Mucosa of stomach (tissue), 1 donor: Measurements from ENCODE around the gene IFT52.

ENCODE experiments used
- H3K27me3 ChIP-seq: one replicate; pipeline ENCODE4 v1.7.0; 2013; ENCODE audit warnings: mild to moderate bottlenecking, low read length; ENCODE audit not compliant: control insufficient read depth, insufficient read depth
- H3K36me3 ChIP-seq: one replicate; pipeline ENCODE4 v1.7.0; 2013; ENCODE audit warnings: low read length; ENCODE audit not compliant: control insufficient read depth, insufficient read depth
- H3K4me1 ChIP-seq: one replicate; pipeline ENCODE4 v1.7.0; 2013; ENCODE audit warnings: mild to moderate bottlenecking, low read length; ENCODE audit not compliant: control insufficient read depth, insufficient read depth
- H3K4me3 ChIP-seq: one replicate; pipeline ENCODE4 v1.7.0; 2013; ENCODE audit warnings: low read length
- H3K9ac ChIP-seq: one replicate; pipeline ENCODE4 v1.7.0; 2013; ENCODE audit warnings: mild to moderate bottlenecking, low read length, moderate library complexity
- H3K9me3 ChIP-seq: one replicate; pipeline ENCODE4 v1.7.0; 2013; ENCODE audit warnings: mild to moderate bottlenecking, low read length, moderate library complexity; ENCODE audit not compliant: control insufficient read depth
- donor health status: Pancreatic carcinoma.

IFT52 gene

GRCh38 chr20:43558412-43559146 is 32.2 kb upstream of the IFT52 start, which contains the start of gene SGK2:
Gene SGK2 (plus strand): TSS chr20:43559027. CDS start chr20:43566496, 7,469 bp downstream.
- Histone ChIP-seq H3K4me3 (peak within 1 kb of the TSS; percentile 5), H3K4me1 (peaks cover 26% of the 10 kb centered on the region)

DNA sequence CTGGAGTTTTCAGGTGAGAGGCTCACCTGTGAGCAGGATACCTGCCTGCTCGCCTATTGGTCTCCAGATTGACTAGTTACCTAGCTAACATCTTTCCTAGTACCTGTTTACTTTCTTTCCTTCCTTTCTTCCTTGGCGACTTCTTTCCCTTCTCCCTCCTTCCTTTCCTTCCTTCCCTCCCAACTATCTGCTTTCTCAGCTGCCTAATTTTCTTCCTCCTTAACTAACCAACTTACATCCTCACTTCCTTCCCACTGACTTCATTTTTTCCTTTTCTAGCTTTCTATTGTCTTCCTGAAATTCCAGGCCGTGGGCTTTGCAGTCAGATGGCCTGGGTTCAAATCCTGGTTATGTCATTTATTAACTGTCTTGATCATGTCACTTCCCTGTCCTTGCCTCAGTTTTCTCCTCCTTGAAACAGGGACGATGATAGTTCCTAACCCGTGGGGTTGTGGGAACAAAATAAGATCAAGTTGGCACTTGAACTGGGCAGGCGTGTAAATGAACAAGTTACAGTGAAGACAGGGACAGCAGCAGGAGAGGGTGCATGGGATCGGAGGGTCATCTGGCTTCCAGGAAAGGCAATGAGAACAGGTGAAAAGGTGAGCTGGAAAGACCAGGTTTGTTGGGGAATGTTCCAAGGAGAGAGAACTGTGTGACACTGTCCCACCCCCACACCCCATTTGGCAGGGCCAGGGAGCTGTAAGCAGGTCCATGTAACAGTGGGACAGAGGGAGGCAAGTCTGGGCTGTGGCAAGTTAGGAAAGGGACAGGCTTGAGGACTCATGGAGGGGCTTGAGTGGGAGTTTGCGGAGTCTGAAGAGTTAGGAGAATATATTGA is 31.4 kb upstream of the IFT52 start:
- peaks cover 26% of the 10 kb centered on the region for H3K4me1 ChIP-seq
- no peaks in the 10 kb centered on the region for H3K27me3 ChIP-seq
- H3K9me3 ChIP-seq = no peaks in the 10 kb centered on the region
- H3K36me3 ChIP-seq = no peaks in the 10 kb centered on the region
- H3K4me3 ChIP-seq = peak overlapping the region; percentile 5
- peak overlapping the region; percentile 79 for H3K9ac ChIP-seq

More at GRCh38 chr20:43558412-43559146, 32.2 kb upstream of the IFT52 start, which contains the start of gene SGK2:
- Histone ChIP-seq H3K9me3 (no peaks in the 10 kb centered on the region), H3K36me3 (no peaks in the 10 kb centered on the region), H3K27me3 (no peaks in the 10 kb centered on the region), H3K9ac (peak within 1 kb of the TSS; percentile 79)

DNA sequence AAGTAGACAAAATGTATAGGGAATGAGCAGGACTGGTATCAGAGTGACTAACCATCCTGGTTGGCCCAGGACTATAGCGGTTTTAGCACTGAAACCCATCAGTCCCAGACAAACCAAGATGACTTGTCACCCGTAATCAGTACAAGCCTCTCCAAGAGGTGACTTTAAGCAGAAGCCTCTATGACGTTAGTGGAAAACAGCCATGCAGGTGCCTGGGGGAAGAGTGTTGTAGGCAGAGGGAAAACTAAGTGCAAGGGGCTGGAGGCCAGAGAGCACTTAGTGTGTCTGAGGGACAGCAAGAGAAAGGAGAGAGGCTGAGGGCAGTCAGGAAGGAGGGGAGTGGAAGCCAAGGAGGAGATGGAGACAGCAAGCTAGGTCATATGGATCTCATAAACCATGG is 29.8 kb upstream of the IFT52 start:
- H3K36me3 ChIP-seq = no peaks in the 10 kb centered on the region
- H3K4me1 ChIP-seq = peaks cover 26% of the 10 kb centered on the region
- H3K4me3 ChIP-seq = no peak overlapping the region
- no peak overlapping the region for H3K9ac ChIP-seq
- no peaks in the 10 kb centered on the region for H3K27me3 ChIP-seq
- no peaks in the 10 kb centered on the region for H3K9me3 ChIP-seq

GRCh38 chr20:43563429-43563828 is 27.3 kb upstream of the IFT52 start:
- H3K9me3 ChIP-seq = no peaks in the 10 kb centered on the region

DNA sequence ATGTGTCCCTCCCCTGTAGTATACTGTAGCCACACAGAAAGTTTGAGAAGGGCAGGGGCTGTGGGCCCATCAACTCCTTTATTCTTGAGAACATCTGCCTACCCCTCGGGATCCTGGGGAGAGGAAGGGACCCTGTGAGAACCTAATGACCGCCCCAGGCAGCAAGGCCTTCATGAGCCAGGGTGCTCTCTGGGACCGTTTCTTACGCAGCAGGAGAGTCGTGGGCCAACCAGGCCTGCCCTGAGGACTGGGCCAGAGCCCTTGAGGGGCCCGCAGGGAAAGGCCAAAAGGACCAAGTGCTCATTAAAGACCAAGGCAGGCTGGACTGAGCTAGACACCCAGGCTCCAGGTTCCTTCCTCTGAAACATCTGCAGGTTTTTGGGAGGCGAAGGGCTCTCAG is 26.7 kb upstream of the IFT52 start:
- no peak overlapping the region for H3K9ac ChIP-seq
- H3K9me3 ChIP-seq = no peaks in the 10 kb centered on the region
- H3K36me3 ChIP-seq = no peaks in the 10 kb centered on the region
- peaks cover 4% of the 10 kb centered on the region for H3K4me1 ChIP-seq
- H3K27me3 ChIP-seq = no peaks in the 10 kb centered on the region
- no peak overlapping the region for H3K4me3 ChIP-seq

More at GRCh38 chr20:43563429-43563828, 27.3 kb upstream of the IFT52 start:
- Histone ChIP-seq H3K9ac (no peak overlapping the region), H3K36me3 (no peaks in the 10 kb centered on the region), H3K4me1 (peaks cover 7% of the 10 kb centered on the region), H3K27me3 (no peaks in the 10 kb centered on the region), H3K4me3 (no peak overlapping the region)

DNA sequence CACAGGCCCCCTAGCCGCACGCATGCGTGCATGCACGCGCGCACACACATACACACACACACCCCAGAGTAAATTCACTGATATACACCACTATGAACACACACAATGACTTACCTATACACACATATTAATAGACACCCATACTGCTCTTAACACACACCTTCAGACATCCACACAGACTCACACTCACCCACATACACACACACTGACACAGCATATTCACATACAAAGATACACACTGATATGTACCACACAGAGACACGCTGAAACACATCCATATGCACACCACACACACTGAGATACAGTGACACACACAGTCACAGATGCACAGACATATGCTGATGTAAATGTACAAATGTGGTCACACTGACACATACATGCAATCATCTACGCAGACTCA is 26.3 kb upstream of the IFT52 start:
- H3K27me3 ChIP-seq = no peaks in the 10 kb centered on the region
- H3K36me3 ChIP-seq = peaks cover under 1% of the 10 kb centered on the region
- no peaks in the 10 kb centered on the region for H3K9me3 ChIP-seq
- no peak overlapping the region for H3K9ac ChIP-seq
- H3K4me3 ChIP-seq = no peak overlapping the region
- H3K4me1 ChIP-seq = peaks cover 4% of the 10 kb centered on the region

- H3K36me3 ChIP-seq = peaks cover 4% of the 10 kb centered on the region
- no peaks in the 10 kb centered on the region for H3K27me3 ChIP-seq
- H3K9me3 ChIP-seq = no peaks in the 10 kb centered on the region
- no peak overlapping the region for H3K4me3 ChIP-seq
- no peak overlapping the region for H3K9ac ChIP-seq
- peaks cover 4% of the 10 kb centered on the region for H3K4me1 ChIP-seq
Observed at GRCh38 chr20:43564993-43565757, 25.6 kb upstream of the IFT52 start.

DNA sequence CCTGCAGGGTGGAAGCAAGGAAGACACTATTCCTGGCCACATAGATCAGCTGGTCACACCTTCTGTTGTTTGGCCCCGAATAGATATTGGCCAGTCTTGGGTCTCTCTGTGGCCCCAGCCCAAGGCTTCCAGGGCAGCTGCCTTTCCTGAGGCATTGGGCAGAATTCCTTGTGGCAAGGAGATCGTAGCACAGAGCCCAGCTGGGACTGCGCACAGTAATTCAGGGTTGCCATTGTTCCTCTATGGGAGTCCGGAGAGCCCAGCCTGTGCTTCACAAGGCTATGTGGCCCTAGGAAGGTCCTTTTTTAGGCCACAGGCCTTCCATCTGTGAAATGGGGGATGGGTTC is 25.0 kb upstream of the IFT52 start:
- Histone ChIP-seq H3K4me1 (peaks cover 4% of the 10 kb centered on the region), H3K4me3 (no peak overlapping the region), H3K9me3 (no peaks in the 10 kb centered on the region), H3K9ac (no peak overlapping the region), H3K36me3 (peaks cover 4% of the 10 kb centered on the region), H3K27me3 (no peaks in the 10 kb centered on the region)

DNA sequence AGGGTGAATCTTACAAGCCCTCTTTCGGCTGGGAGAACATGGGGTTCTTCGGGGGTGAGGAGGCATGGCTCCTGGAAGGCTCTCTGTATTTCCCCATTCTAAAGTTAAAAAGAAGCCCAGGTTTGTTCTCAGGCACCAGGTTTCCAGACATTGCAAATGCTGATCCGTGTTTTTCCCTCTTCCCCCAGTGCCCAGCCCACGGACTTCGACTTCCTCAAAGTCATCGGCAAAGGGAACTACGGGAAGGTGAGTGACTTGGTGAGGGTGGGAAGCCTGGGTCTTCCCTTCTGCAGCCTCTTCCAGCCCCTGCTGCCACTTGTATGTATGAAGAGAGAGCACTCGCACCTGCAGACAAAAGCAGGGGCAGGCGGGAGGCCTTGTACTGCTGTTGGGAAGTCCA is 23.3 kb upstream of the IFT52 start:
- Histone ChIP-seq H3K9me3 (no peaks in the 10 kb centered on the region), H3K4me3 (no peak overlapping the region), H3K27me3 (no peaks in the 10 kb centered on the region), H3K9ac (no peak overlapping the region), H3K36me3 (peaks cover 4% of the 10 kb centered on the region), H3K4me1 (no peaks in the 10 kb centered on the region)

DNA sequence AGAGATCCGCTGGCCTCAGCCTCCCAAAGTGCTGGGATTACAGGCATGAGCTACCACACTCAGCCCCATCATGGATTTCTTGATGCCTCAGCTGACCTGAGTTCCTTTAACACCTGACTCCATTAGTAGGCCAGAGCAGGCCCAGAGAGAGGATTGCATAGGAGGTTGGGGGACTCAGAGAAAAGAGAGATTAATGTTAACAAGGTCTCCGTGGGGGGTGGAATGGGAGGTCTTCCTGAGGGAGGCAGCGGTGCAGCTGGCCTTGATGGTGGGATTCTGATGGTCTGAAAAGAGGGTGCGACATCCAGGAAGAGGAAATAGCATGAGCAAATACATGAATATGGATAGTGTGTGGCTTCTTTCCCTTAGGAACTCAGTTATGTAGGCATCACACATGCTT is 22.0 kb upstream of the IFT52 start:
- H3K27me3 ChIP-seq = no peaks in the 10 kb centered on the region

GRCh38 chr20:43569282-43569681 is 21.5 kb upstream of the IFT52 start:
- Histone ChIP-seq H3K9ac (no peak overlapping the region), H3K9me3 (no peaks in the 10 kb centered on the region), H3K4me1 (no peaks in the 10 kb centered on the region), H3K4me3 (no peak overlapping the region), H3K27me3 (no peaks in the 10 kb centered on the region), H3K36me3 (peaks cover 4% of the 10 kb centered on the region)

More for the DNA sequence above, 22.0 kb upstream of the IFT52 start:
- H3K36me3 ChIP-seq = peaks cover 4% of the 10 kb centered on the region
- no peaks in the 10 kb centered on the region for H3K4me1 ChIP-seq
- H3K4me3 ChIP-seq = no peak overlapping the region
- no peak overlapping the region for H3K9ac ChIP-seq
- no peaks in the 10 kb centered on the region for H3K9me3 ChIP-seq

DNA sequence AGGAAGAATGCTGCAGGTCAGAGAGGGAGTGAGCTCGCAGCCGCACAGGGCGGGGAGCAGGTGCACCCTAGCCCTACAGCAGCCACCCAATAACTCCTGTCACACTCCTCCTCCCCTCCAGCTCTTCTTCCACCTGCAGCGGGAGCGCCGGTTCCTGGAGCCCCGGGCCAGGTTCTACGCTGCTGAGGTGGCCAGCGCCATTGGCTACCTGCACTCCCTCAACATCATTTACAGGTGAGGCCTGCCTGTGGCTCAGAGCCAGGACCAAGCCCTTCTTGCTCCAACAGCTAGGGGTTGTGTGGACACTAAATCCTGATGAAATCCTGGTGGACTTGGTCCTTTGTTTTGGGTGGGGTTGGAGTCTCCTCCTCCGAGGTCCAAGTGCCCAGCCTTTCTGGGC is 20.2 kb upstream of the IFT52 start:
- Histone ChIP-seq H3K27me3 (no peaks in the 10 kb centered on the region), H3K36me3 (peaks cover 4% of the 10 kb centered on the region), H3K9me3 (no peaks in the 10 kb centered on the region), H3K9ac (no peak overlapping the region), H3K4me1 (no peaks in the 10 kb centered on the region), H3K4me3 (no peak overlapping the region)
